ENCODE results near the gene CDC42BPA.

Gene CDC42BPA

DNA sequence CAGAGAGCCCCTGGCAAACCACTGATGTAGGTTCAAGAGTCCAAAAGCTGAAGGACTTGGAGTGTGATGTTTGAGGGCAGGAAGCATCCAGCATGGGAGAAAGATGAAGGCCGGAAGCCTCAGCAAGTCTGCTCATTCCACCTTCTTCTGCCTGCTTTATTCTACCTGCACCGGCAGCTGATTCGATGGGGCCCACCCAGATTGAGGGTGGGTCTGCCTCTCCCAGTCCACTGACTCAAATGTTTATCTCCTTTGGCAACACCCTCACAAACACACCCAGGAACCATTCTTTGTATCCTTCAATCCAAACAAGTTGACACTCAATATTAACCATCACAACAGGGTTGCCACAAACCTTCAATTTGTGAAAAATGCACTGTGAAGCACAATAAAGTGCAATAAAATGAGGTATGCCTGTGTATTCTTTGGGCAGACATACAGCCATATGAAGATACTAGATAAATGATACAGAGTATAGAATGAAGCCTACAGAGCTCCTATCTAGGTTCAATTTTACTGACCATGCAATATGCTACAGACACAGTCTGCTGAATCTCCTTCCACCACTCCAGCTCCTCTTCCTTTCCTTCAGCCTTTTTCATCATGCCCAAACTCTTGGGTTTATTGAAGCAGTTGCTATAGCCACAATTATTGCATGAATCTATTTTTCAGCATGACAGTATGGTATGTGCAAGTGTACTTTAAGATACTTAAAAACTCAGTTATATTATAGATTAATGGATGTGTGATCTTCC, 24.0 kb upstream of the CDC42BPA start:
- TF ChIP-seq, protein P1, sequence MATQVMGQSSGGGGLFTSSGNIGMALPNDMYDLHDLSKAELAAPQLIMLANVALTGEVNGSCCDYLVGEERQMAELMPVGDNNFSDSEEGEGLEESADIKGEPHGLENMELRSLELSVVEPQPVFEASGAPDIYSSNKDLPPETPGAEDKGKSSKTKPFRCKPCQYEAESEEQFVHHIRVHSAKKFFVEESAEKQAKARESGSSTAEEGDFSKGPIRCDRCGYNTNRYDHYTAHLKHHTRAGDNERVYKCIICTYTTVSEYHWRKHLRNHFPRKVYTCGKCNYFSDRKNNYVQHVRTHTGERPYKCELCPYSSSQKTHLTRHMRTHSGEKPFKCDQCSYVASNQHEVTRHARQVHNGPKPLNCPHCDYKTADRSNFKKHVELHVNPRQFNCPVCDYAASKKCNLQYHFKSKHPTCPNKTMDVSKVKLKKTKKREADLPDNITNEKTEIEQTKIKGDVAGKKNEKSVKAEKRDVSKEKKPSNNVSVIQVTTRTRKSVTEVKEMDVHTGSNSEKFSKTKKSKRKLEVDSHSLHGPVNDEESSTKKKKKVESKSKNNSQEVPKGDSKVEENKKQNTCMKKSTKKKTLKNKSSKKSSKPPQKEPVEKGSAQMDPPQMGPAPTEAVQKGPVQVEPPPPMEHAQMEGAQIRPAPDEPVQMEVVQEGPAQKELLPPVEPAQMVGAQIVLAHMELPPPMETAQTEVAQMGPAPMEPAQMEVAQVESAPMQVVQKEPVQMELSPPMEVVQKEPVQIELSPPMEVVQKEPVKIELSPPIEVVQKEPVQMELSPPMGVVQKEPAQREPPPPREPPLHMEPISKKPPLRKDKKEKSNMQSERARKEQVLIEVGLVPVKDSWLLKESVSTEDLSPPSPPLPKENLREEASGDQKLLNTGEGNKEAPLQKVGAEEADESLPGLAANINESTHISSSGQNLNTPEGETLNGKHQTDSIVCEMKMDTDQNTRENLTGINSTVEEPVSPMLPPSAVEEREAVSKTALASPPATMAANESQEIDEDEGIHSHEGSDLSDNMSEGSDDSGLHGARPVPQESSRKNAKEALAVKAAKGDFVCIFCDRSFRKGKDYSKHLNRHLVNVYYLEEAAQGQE (IDR thresholded peaks at IDR 0.05; ENCODE audit: insufficient read depth in 1 of 2, low read depth in 2 of 2, low read length in 2 of 2) = no peak
- TF ChIP-seq TAF1 (IDR thresholded peaks at IDR 0.05; ENCODE audit: borderline replicate concordance, insufficient read depth, low read length) (no peak), POLR2AphosphoS5 (IDR thresholded peaks at IDR 0.05; ENCODE audit: low read depth, low read length) (no peak), SIN3A (IDR thresholded peaks at IDR 0.05; ENCODE audit: borderline replicate concordance, insufficient read depth, low read length) (no peak), FOXP2 (optimal IDR thresholded peaks at IDR 0.05; ENCODE audit: borderline replicate concordance, extremely low read depth, extremely low read length, insufficient read depth) (no peak)

DNA sequence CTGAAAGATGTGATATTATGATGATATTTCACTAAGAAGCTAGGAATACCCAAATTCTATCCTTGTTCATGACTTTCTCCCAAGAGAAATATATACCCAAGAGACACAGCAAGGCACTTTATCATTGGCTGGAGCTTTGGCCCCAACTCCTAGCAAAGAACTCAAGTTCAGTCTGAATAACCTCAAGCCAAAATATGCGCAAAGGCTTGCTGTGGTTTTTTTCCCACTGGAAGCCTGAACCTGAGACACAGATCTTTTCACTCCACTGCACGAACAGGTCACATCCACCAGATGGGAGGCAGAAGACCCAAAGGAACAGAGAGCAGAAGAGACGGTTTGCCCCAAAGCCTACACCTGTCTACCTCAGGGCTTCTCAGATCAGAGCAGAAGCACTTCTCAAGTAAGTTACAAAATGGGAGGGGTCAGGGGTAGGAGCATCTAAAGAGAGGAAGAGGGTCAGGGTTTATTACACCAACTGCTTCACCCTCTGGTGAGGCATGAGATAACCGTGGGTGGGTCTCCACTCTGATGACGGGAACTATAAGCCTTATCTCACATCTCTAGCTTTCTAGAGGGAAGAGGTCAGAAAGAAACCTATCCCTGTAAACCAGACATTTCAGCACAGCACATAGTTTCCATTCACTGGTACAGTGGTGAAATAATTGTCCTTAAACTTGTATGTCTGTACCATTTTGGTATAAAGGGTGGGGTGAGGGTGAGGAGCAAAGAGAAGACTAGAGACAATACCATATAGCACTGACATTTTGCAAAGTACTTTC, 17.1 kb upstream of the CDC42BPA start:
- no peak for TF ChIP-seq FOXP2 (optimal IDR thresholded peaks at IDR 0.05; ENCODE audit: borderline replicate concordance, extremely low read depth, extremely low read length, insufficient read depth)
- TF ChIP-seq SIN3A (IDR thresholded peaks at IDR 0.05; ENCODE audit: borderline replicate concordance, insufficient read depth, low read length) = no peak
- no peak for TF ChIP-seq TAF1 (IDR thresholded peaks at IDR 0.05; ENCODE audit: borderline replicate concordance, insufficient read depth, low read length)

DNA sequence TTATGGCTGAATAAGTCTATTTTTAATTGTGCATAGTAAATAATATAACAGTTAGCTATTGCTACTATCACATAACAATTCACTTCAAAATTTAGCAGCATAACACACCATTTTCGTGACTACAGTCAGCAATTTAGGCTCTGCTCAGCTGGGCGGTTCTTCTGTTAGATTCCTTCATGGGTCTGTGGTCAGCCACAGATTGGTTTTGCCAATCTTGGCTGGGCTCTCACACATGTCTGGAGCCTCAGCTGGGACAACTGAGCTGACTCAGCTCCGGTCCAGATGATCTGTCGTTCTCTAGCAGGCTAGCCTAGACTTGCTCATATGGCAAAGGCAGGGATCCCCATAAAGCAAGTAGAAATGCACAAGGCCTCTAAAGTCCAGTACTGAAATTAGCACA, 15.1 kb upstream of the CDC42BPA start:
- TF ChIP-seq, protein P1 (IDR thresholded peaks at IDR 0.05; ENCODE audit: insufficient read depth in 1 of 2, low read depth in 2 of 2, low read length in 2 of 2) = no peak
- TF ChIP-seq SIN3A (IDR thresholded peaks at IDR 0.05; ENCODE audit: borderline replicate concordance, insufficient read depth, low read length) = no peak
- no peak for TF ChIP-seq POLR2AphosphoS5 (IDR thresholded peaks at IDR 0.05; ENCODE audit: low read depth, low read length)
- no peak for TF ChIP-seq FOXP2 (optimal IDR thresholded peaks at IDR 0.05; ENCODE audit: borderline replicate concordance, extremely low read depth, extremely low read length, insufficient read depth)
- TF ChIP-seq TAF1 (IDR thresholded peaks at IDR 0.05; ENCODE audit: borderline replicate concordance, insufficient read depth, low read length) = no peak

DNA sequence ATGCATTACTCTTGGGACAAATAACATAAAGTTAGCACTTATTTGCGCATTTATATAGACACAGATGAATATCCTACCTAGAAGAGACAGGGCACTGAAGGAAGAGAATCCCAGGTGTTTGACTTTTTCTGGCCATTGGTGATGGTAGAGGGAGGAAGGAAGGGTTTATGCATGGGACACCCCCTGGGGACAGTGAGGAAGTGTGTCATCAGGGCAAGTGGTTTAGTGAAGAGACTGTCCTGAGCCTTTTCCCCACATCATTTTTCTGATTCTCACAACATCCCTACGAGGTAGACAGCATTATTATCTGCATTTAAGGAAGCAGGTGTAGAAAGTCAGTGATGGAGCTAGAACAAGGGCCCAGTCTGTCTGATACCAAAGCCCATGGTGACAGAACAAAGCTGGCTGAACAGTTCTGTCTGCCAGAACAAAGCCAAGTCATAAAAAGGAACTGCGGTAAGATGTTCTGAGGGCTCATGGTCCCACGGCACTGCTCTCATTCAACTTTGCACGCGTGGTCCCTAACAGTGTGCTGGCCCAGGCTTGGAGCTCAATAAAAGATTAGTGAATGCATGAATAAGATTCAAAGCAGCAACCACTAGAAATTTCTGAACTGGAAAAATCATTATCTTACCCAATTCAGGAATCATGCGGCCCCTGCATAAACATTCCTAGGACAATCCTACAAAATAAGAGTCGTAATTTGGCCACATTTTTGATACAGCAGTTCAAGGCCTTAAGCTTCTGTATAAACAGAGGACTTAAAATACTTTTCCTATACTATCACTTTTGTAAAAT, 12.2 kb upstream of the CDC42BPA start:
- no peak for TF ChIP-seq TAF1 (IDR thresholded peaks at IDR 0.05; ENCODE audit: borderline replicate concordance, insufficient read depth, low read length)
- no peak for TF ChIP-seq POLR2AphosphoS5 (IDR thresholded peaks at IDR 0.05; ENCODE audit: low read depth, low read length)
- TF ChIP-seq SIN3A (IDR thresholded peaks at IDR 0.05; ENCODE audit: borderline replicate concordance, insufficient read depth, low read length) = no peak
- TF ChIP-seq, protein P1 (IDR thresholded peaks at IDR 0.05; ENCODE audit: insufficient read depth in 1 of 2, low read depth in 2 of 2, low read length in 2 of 2) = no peak
- no peak for TF ChIP-seq FOXP2 (optimal IDR thresholded peaks at IDR 0.05; ENCODE audit: borderline replicate concordance, extremely low read depth, extremely low read length, insufficient read depth)

DNA sequence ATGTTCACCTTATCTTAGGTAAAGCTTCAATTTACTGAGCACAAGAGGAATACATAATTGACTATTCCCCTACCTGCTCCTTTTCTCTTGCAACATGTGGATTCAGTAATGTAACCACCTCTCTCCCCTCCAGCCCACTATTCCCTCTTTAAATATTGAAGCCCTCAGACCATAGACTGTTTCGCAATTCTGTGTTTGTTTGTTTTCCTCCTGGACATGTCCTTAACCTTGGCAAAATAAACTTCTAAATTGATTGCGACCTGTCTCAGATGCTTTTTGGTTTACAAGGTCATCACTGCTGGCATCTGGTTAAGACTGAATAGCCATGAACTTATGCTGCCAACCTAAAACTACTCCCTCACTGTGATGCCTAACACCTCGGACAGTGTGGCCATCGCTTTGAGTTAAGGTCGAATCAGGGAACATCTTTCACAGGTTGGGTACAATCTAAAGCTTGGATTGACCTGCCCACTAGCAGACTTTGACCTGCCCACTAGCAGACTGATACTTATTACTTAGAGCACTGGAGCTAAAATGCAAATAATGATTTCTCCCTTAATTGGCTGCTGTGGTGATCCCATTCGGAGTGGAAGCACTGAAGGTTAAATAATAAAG, 10.2 kb upstream of the CDC42BPA start:
- TF ChIP-seq POLR2AphosphoS5 (IDR thresholded peaks at IDR 0.05; ENCODE audit: low read depth, low read length) (no peak), FOXP2 (optimal IDR thresholded peaks at IDR 0.05; ENCODE audit: borderline replicate concordance, extremely low read depth, extremely low read length, insufficient read depth) (no peak), SIN3A (IDR thresholded peaks at IDR 0.05; ENCODE audit: borderline replicate concordance, insufficient read depth, low read length) (no peak), TAF1 (IDR thresholded peaks at IDR 0.05; ENCODE audit: borderline replicate concordance, insufficient read depth, low read length) (no peak)
- TF ChIP-seq, protein P1 (IDR thresholded peaks at IDR 0.05; ENCODE audit: insufficient read depth in 1 of 2, low read depth in 2 of 2, low read length in 2 of 2) = no peak
